Neural progenitor cell (in vitro differentiated cells): ENCODE results near the gene NR1D1.

Experiments used
- EZH2phosphoT487 ChIP-seq: fragments of 200-600 bp; sonication (generic); IDR thresholded peaks from 2 replicates; pipeline ENCODE4 v1.6.1; 2017; ENCODE audit warnings: antibody characterized with exemption
- TF ChIP-seq, protein P1 (sequence below): fragments of 200-600 bp; sonication (generic); IDR thresholded peaks from 2 replicates; pipeline ENCODE4 v1.5.1; 2017; ENCODE audit warnings: antibody characterized with exemption, mild to moderate bottlenecking

DNA sequence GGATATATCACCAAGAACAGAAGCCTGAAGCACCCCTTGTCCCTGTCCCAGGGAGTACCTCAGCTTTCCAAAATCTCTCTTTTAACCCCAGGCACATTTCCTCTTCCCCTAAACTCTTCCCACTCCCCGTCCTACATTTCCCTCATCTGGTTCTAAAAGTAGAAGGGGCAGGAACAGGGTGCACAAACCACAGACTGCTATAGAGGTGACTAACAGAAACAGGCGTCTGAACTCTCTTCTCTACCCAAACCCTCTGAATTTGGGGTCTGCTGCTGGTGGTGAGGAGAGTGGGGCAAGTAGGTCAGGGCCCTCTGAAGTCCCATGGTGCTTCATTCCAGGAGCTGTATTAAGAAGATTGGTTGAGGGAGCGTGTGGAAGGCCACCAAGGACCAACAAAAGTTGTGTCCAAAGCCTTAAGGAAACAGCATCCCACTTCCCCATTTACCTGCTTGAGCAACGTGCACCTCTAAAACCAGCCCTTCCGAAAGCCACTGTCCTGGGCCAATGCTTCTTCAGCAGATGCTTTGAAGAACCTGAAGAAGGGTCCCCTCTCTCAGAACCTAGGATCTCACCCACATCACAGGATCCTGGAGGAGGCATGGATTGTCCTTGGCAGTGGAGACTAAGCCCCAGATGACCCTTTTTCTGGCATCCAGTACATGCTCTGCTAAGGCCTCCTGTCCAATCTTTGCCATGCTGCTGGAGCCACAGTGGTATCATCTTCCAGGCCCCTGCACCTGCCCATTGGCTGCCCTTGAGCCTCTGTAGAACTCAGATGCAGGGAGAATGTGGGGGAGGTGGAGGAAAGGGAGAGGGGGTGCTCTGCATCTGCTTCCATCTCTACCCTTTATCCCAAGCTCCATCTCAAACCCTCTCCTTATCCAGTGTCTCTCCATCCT lies 5.7 kb upstream of the NR1D1 start:
- TF ChIP-seq, protein P1, sequence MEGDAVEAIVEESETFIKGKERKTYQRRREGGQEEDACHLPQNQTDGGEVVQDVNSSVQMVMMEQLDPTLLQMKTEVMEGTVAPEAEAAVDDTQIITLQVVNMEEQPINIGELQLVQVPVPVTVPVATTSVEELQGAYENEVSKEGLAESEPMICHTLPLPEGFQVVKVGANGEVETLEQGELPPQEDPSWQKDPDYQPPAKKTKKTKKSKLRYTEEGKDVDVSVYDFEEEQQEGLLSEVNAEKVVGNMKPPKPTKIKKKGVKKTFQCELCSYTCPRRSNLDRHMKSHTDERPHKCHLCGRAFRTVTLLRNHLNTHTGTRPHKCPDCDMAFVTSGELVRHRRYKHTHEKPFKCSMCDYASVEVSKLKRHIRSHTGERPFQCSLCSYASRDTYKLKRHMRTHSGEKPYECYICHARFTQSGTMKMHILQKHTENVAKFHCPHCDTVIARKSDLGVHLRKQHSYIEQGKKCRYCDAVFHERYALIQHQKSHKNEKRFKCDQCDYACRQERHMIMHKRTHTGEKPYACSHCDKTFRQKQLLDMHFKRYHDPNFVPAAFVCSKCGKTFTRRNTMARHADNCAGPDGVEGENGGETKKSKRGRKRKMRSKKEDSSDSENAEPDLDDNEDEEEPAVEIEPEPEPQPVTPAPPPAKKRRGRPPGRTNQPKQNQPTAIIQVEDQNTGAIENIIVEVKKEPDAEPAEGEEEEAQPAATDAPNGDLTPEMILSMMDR: no peak
- no peak for TF ChIP-seq EZH2phosphoT487
